Keratinocyte (primary cell): ENCODE results near the gene MCM10.

Source experiments
- EZH2 ChIP-seq: IDR thresholded peaks from one replicate; pipeline ENCODE4 v1.6.1; 2012; ENCODE audit warnings: inconsistent platforms, mild to moderate bottlenecking, low read length, moderate library complexity
- TF ChIP-seq, protein P1 (sequence below), 3 experiments: IDR thresholded peaks in 1 of 3; conservative IDR thresholded peaks in 1 of 3; optimal IDR thresholded peaks in 1 of 3; 2 replicates in 2 of 3; 3 replicates in 1 of 3; pipeline versions ENCODE3 to v1.5.1; 2011; ENCODE audit warnings: low read length in 3 of 3, mild to moderate bottlenecking in 3 of 3, moderate library complexity in 2 of 3, control low read depth in 1 of 3, inconsistent platforms in 1 of 3; ENCODE audit not compliant: insufficient read depth in 2 of 3; ENCODE audit errors: extremely low read depth in 1 of 3

DNA sequence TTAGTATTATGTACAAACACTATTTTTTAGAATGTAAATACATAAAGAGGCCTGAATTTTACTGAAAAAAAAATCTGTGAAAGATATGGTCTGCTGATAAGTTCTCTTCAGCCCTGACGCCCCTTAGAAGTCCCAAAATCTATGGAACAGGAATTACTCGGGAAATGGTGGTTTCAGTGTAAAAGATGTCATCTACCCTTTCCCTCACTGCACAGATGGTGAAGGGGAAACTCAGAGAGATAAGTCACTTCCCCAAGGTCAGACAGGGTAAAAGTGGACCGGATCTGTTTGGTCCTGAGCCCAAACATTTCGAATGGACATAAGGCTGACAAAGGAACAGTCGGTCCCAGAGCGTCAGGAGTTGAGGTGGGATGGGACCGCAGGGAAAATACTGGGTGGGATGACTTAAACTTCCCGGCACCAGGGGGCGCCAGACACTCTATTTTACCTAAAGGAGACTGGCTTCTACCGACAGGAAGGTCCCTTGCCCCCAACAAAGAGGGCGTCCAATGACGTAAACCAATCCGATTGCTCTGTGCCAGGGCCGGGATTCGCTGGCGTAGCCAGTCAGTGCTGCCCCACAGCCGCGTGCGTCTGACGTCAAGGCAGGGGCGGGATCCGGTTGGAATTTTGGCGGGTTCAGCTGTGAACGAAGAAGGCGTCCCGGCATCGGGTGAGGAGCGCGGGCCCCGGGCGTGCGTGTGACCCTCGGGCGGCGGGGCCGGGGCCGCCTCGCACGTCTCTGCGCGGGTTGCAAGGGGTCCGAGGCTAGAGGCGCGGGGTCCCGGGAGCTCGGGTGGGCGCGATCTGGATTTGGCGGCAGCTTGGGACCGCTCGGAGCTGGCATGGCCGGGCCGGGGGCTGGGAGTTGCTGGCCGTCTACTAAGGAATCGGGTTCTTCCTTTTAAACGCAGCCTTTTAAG lies at the start of gene MCM10:
- TF ChIP-seq, protein P1, sequence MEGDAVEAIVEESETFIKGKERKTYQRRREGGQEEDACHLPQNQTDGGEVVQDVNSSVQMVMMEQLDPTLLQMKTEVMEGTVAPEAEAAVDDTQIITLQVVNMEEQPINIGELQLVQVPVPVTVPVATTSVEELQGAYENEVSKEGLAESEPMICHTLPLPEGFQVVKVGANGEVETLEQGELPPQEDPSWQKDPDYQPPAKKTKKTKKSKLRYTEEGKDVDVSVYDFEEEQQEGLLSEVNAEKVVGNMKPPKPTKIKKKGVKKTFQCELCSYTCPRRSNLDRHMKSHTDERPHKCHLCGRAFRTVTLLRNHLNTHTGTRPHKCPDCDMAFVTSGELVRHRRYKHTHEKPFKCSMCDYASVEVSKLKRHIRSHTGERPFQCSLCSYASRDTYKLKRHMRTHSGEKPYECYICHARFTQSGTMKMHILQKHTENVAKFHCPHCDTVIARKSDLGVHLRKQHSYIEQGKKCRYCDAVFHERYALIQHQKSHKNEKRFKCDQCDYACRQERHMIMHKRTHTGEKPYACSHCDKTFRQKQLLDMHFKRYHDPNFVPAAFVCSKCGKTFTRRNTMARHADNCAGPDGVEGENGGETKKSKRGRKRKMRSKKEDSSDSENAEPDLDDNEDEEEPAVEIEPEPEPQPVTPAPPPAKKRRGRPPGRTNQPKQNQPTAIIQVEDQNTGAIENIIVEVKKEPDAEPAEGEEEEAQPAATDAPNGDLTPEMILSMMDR (optimal IDR thresholded peaks at IDR 0.05 in 1 of 3, IDR thresholded peaks at IDR 0.05 in 1 of 3, conservative IDR thresholded peaks at IDR 0.05 in 1 of 3; ENCODE audit: extremely low read depth in 1 of 3, insufficient read depth in 2 of 3, low read length in 3 of 3), result peak; percentile 82 to 88 (median 85)
- no peak for TF ChIP-seq EZH2
